HG02588 (cell line): ENCODE measurements around the gene CNPY4.

ENCODE experiments used
- ATAC-seq: cut with Tn5 transposase; IDR thresholded peaks from one replicate; pipeline ENCODE4 v1.9.1; 2021; ENCODE audit warnings: mild to moderate bottlenecking, moderate library complexity; ENCODE audit not compliant: unreplicated experiment

CNPY4 gene

GRCh38 chr7:100091411-100092181 lies 27.8 kb upstream of the CNPY4 start:
- no peak for ATAC-seq

DNA sequence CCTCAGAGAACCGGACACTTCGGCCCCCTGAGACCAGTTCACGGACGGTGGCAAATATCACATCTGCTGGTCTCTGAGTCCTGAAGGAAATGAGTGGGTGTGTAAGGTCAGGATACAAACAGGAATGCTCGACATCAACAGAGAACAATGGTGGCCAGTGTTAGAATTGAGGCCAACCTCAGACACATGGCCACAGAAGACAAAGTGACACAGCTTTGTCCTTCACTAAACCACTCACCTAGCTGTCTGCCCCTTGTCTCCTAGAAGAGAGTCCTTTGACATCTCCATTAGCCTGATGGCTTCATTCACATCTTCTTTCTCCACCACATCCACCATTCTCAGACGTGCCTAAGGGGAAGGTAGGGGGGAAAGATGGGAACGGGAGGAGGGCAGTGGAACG lies 26.4 kb upstream of the CNPY4 start:
- no peak for ATAC-seq

- ATAC-seq = no peak
These were observed 25.9 kb upstream of the CNPY4 start for GRCh38 chr7:100093498-100093897.

DNA sequence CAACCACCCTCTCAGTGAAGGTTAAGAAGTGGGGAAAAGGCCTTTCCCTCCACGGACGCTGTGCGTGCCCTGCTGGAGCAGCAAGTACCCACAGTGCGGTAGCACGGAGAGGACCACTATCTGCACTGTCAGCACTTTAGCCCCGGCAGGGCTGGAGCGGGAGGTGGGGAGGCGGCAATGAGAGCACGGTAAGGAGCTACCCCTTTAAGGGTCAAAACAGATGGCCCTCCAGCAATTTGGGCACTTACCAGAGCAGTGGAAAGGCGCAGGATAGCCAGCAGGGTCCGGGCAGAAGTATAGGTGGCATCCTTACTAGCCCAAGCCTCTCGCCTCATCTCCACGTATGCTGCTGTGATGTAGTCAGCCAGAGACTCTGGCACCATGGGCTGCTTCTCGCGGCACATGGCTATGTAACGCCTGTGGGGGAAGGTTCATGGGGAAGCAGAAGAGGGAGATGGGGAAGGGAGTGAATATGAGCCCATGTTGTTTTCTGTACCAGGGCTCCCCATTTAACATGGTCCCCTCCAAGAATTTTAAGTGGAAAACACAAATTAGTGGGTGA lies 25.4 kb upstream of the CNPY4 start:
- ATAC-seq = no peak

DNA sequence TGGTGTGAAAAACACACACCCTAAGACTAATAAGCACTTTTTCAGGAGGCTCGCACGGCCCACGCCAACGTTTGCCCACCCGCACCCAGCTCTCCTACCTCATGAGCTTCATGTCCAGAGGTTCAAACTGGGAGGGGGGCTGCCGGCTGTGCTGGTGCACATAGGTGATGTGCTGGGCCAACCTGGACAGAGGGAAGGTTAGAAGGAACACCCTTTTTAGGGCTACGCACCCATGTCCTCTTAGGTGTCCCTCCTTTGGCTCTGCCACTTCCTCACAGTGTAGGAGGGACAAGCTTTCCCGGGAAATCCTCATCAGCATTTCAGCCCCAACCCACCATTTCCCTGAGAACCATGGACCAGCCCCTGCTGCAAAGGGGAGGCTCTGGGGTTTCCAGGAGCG lies 24.1 kb upstream of the CNPY4 start:
- no peak for ATAC-seq

- no peak for ATAC-seq
These were observed 23.7 kb upstream of the CNPY4 start for GRCh38 chr7:100095704-100096103.

DNA sequence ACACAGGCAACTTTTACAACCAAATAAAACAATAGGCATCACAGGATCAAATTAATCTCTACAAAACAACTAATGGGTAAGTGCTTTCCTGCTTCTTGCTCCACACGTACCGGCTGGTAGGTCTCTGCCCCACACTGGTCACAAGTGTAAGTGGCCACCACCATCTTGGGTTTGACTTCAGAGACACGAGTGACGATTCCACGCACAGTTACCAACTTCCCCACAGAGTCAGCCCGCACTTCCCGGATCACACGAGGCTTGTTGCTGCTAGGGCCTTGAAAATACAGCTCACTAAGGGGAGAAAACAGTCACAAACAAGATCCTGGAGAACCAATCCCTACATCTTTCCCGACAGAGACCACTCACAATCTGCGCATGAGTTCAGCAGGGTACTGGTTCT lies 20.5 kb upstream of the CNPY4 start:
- ATAC-seq = no peak

GRCh38 chr7:100099452-100099851 lies 20.0 kb upstream of the CNPY4 start:
- ATAC-seq = no peak

- ATAC-seq = peak; percentile 57
These were observed 18.9 kb upstream of the CNPY4 start for GRCh38 chr7:100100420-100101015.

GRCh38 chr7:100101016-100101862 lies 18.2 kb upstream of the CNPY4 start, which contains the start of the genes AP4M1 and MCM7:
Gene AP4M1 (plus strand): TSS chr7:100101643. CDS start chr7:100101715, 72 bp downstream.
Gene MCM7 (minus strand): TSS chr7:100101397. CDS start chr7:100101294, 103 bp downstream.
- ATAC-seq = peak; percentile 77

GRCh38 chr7:100102950-100103840 lies 16.2 kb upstream of the CNPY4 start:
- no peak for ATAC-seq

GRCh38 chr7:100105534-100105933 lies 13.9 kb upstream of the CNPY4 start:
- no peak for ATAC-seq

DNA sequence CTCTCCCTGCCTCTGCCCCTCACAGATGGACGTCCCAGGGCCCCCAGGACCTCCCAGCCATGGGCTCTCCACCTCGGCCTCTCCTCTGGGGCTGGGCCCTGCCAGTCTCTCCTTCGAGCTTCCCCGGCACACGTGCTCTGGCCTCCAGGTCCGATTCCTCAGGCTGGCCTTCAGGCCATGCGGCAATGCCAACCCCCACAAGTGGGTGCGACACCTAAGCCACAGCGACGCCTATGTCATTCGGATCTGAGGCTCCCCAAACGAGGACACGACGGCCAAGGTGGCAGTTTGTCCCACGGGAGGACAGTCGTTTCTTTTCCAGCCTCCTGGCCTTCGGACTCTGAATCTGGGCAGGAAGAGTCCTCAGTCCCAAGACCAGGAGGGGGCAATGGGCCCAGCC lies 12.8 kb upstream of the CNPY4 start:
- no peak for ATAC-seq

GRCh38 chr7:100107125-100107737 lies 12.2 kb upstream of the CNPY4 start:
- no peak for ATAC-seq

GRCh38 chr7:100107890-100108289 lies 11.5 kb upstream of the CNPY4 start:
- no peak for ATAC-seq

- ATAC-seq = no peak
These were observed 9.8 kb upstream of the CNPY4 start for GRCh38 chr7:100109521-100110163.

DNA sequence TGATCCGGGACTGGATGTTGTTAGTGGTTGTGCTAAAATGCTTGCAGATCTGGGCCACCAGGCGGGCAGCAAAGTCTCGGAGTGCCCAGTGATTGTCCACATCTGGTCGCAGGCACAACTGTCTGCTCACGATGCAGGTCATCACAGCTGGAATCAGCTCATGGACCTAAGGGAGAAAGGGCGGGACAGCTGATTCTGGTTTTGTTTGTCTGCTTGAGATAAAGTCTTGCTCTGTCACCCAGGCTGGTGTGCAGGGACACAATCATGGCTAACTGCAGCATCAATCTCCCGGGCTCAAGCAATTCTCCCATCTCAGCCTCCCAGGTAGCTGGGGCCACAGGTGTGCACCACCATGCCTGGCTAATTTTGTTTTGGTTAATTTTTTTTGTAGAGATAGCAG lies 8.3 kb upstream of the CNPY4 start:
- no peak for ATAC-seq

DNA sequence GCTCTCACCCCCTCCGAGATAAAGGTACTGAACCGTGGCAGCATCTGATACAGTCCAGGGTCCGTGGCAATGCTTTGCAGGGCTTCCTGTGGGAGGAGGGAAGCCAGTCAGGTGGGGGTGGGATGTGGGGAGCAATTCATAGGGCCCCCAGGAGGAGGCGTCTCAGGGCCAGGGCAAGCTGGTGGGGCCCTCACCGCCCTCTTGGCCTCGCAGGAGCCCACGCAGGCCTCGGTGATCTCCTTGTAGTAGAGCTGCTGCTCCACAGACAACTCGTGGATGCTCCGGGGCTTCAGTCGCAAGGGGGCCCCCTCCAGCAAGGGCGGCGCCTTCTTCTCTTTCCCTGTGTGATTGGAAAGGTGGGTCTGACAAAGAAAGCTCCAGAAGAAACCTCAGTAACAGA lies 7.5 kb upstream of the CNPY4 start:
- no peak for ATAC-seq

DNA sequence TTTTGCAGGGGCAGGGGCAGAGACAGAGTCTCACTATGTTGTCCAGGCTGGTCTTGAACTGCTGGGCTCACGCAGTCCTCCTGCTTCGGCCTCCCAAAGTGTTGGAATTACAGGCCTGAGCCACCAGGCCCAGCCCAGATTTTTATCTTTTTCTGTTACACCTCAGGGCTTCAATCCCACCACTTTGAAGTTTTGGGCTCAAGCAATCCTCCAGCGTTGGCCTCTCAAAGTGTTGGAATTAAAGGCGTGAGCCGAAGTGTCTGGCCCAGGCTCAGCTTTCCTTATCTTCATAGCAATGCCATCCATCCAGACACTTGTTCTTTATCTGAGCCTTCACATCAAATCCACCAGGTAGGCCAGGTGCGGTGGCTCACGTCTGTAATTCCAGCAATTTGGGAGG lies 4.4 kb upstream of the CNPY4 start:
- ATAC-seq = no peak
